B cell (primary cell): Measurements from ENCODE around the gene FARP1. TPM values are rescaled to one million over a fixed set of nuclear protein-coding genes. Genes with fewer than 3 reads are reported as not detected.

ENCODE experiments used
- ATAC-seq: fragments of 200-7000 bp; cut with Tn5 transposase; one replicate; pipeline ENCODE4 v1.10.0; 2021; ENCODE audit warnings: low read depth, mild to moderate bottlenecking, moderate number of reproducible peaks, moderate library complexity
- CTCF ChIA-PET: fragments of 350-600 bp; sonication (Branson Sonifier 250); formaldehyde crosslinking; loops from one replicate; lab custom pipeline; 2021; ENCODE audit warnings: antibody characterized with exemption, inconsistent platforms; lab: Charles Lee
- POLR2A ChIA-PET: fragments of 350-600 bp; sonication (Branson Sonifier 250); formaldehyde crosslinking; loops from one replicate; lab custom pipeline; 2021; ENCODE audit warnings: antibody characterized with exemption; lab: Charles Lee
- DNase-seq: peaks from one replicate; pipeline ENCODE4 v3.0.0; 2013
- H2AFZ ChIP-seq: 2 replicates; pipeline ENCODE4 v1.6.1; 2012; ENCODE audit warnings: mild to moderate bottlenecking, low read depth, low read length; ENCODE audit not compliant: insufficient read depth, poor library complexity, severe bottlenecking
- H3K27ac ChIP-seq, 2 donors: 1 replicate in 1 of 2; 2 replicates in 1 of 2; pipeline ENCODE4 v1.5.1; 2012 to 2013; ENCODE audit warnings: low read length in 2 of 2, mild to moderate bottlenecking in 2 of 2, moderate library complexity in 1 of 2
- H3K27me3 ChIP-seq, 4 experiments: fragments of 200-600 bp in 1 of 4; sonication (generic) in 1 of 4; replicated peaks in 1 of 4; 1 replicate in 2 of 4; 2 replicates in 2 of 4; pipeline versions ENCODE4 v1.6.1 to v1.7.0; 2013 to 2016; ENCODE audit warnings: low read length in 3 of 4, mild to moderate bottlenecking in 2 of 4, mixed read lengths in 1 of 4, moderate library complexity in 1 of 4; ENCODE audit not compliant: insufficient read depth in 4 of 4, control insufficient read depth in 3 of 4; ENCODE audit errors: control extremely low read depth in 1 of 4
- H3K36me3 ChIP-seq, 2 experiments: replicated peaks in 1 of 2; 1 replicate in 1 of 2; 2 replicates in 1 of 2; pipeline versions ENCODE4 v1.6.1 to v1.7.1; 2013; ENCODE audit warnings: low read length in 1 of 2; ENCODE audit not compliant: insufficient read depth in 2 of 2, control insufficient read depth in 1 of 2; ENCODE audit errors: control extremely low read depth in 1 of 2, extremely low read depth in 1 of 2
- H3K4me1 ChIP-seq, 2 donors: fragments of 200-600 bp in 1 of 2; sonication (generic) in 1 of 2; 1 replicate in 1 of 2; 2 replicates in 1 of 2; pipeline versions ENCODE4 v1.5.1 to v1.6.1; 2013 to 2017; ENCODE audit warnings: low read length in 2 of 2; ENCODE audit not compliant: control insufficient read depth in 2 of 2, insufficient read depth in 2 of 2
- H3K4me2 ChIP-seq: replicated peaks from 2 replicates; pipeline ENCODE3; 2012; ENCODE audit warnings: mild to moderate bottlenecking, low read depth, low read length; ENCODE audit not compliant: poor library complexity, severe bottlenecking
- H3K4me3 ChIP-seq, 5 experiments: fragments of 200-600 bp in 1 of 5; sonication (generic) in 1 of 5; 1 replicate in 3 of 5; 2 replicates in 2 of 5; pipeline versions ENCODE4 v1.5.1 to v1.7.0; 2011 to 2016; ENCODE audit warnings: low read length in 4 of 5, mild to moderate bottlenecking in 4 of 5, low read depth in 2 of 5, control low read depth in 1 of 5, moderate library complexity in 1 of 5; ENCODE audit not compliant: insufficient read depth in 1 of 5; ENCODE audit errors: control extremely low read depth in 1 of 5, extremely low read depth in 1 of 5
- H3K79me2 ChIP-seq: fragments of 200-600 bp; sonication (generic); one replicate; pipeline ENCODE4 v1.6.0; 2016; ENCODE audit warnings: low read length; ENCODE audit not compliant: control insufficient read depth, insufficient read depth
- H3K9ac ChIP-seq: fragments of 200-600 bp; sonication (generic); 2 replicates; pipeline ENCODE4 v1.6.1; 2017; ENCODE audit warnings: mild to moderate bottlenecking, low read length, moderate library complexity
- H3K9me3 ChIP-seq, 3 donors: one replicate each; pipeline versions ENCODE4 v1.6.1 to v1.7.1; 2013; ENCODE audit warnings: low read length in 2 of 3; ENCODE audit not compliant: control insufficient read depth in 2 of 3, insufficient read depth in 1 of 3; ENCODE audit errors: control extremely low read depth in 1 of 3
- H4K20me1 ChIP-seq: 2 replicates; pipeline ENCODE4 v1.6.0; 2012; ENCODE audit warnings: mild to moderate bottlenecking, low read length; ENCODE audit not compliant: insufficient read depth, control insufficient read depth, poor library complexity, severe bottlenecking
- H3K27ac Mint-ChIP-seq: one replicate; pipeline ENCODE4 v1.8.0; 2021; ENCODE audit warnings: mixed read lengths
- H3K27me3 Mint-ChIP-seq: one replicate; pipeline ENCODE4 v1.8.0; 2021; ENCODE audit warnings: mixed read lengths
- H3K4me1 Mint-ChIP-seq: one replicate; pipeline ENCODE4 v1.8.0; 2021; ENCODE audit warnings: mixed read lengths
- H3K4me3 Mint-ChIP-seq: one replicate; pipeline ENCODE4 v1.8.0; 2021; ENCODE audit warnings: mixed read lengths
- H3K9me3 Mint-ChIP-seq: one replicate; pipeline ENCODE4 v1.8.0; 2022; ENCODE audit warnings: mixed read lengths; ENCODE audit not compliant: insufficient read depth
- EZH2 ChIP-seq: IDR thresholded peaks from 2 replicates; pipeline ENCODE4 v1.6.1; 2012; ENCODE audit warnings: borderline replicate concordance, low read depth, mild to moderate bottlenecking, moderate library complexity, low read length; ENCODE audit not compliant: insufficient read depth, poor library complexity, severe bottlenecking
- WGBS: methylation state at CpG from one replicate; pipeline ENCODE4 v1.1.5; 2013; ENCODE audit warnings: missing lambda C conversion rate; ENCODE audit not compliant: insufficient coverage; 5-methylcytosine and 5-hydroxymethylcytosine counted together
- intact Hi-C: fragments of 100-400 bp; cut with micrococcal nuclease; formaldehyde crosslinking; loops from one replicate; pipeline ENCODE4 v1.10.0; 2022
- polyA plus RNA-seq: library from polyadenylated mRNA; depleted of rRNA; stranded (reverse); fragments of >200 nt; gene quantifications from 2 replicates; pipeline ENCODE4 v1.2.3, GENCODE V29; 2012
- total RNA-seq, 2 donors: library from RNA; stranded (reverse); fragments of 120-200 nt in 1 of 2; gene quantifications; 1 replicate in 1 of 2; 2 replicates in 1 of 2; pipeline versions ENCODE4 v1.2.3 to v1.2.4, GENCODE V29; 2013 to 2022
- TF ChIP-seq, protein P1 (sequence below): fragments of 200-600 bp; IDR thresholded peaks from one replicate; pipeline ENCODE4 v1.8.0; 2022; ENCODE audit warnings: antibody characterized with exemption, mild to moderate bottlenecking

The FARP1 gene
- total and polyA plus RNA-seq, 2 donors (not counting 1 experiment from before 2014, with no cell fraction given): 0.15 to 1.5 TPM

DNA sequence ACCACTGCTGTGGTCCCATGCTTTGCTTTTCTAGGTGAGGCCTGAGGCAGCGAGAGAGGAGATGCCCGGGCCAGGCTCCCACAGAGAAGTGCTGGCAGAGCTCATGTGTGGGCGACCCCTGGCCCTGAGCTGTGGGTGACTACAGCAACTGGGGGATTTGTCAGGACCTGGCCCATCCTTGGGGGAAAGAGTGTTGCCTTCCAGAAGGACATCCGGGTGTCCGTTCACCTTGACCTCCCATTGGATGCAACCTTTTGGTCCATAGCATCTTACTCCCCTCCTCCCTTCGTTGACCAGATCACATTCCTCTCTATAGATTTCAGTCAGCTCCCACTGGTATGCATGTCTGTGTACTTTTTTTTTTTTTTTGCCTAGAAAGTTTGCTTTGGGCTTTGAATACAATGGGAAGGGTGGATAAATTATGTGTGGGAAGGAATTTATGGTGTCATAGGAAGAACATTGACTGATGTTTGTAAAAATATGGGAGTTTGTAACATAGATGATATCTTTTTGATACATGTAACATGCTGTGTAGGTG lies 118.3 kb downstream of the FARP1 start:
- Histone ChIP-seq H3K27me3 (no peaks in the 10 kb centered on the region), H3K36me3 (no peaks in the 10 kb centered on the region), H3K4me3 (no peak overlapping the region), H3K27ac (no peak overlapping the region), H3K4me1 (no peaks in the 10 kb centered on the region), H2AFZ (no peak overlapping the region), H3K4me2 (no peak overlapping the region), H3K79me2 (no peaks in the 10 kb centered on the region), H3K9me3 (no peaks in the 10 kb centered on the region), H3K9ac (no peak overlapping the region), H4K20me1 (no peaks in the 10 kb centered on the region)
- TF ChIP-seq, protein P1, sequence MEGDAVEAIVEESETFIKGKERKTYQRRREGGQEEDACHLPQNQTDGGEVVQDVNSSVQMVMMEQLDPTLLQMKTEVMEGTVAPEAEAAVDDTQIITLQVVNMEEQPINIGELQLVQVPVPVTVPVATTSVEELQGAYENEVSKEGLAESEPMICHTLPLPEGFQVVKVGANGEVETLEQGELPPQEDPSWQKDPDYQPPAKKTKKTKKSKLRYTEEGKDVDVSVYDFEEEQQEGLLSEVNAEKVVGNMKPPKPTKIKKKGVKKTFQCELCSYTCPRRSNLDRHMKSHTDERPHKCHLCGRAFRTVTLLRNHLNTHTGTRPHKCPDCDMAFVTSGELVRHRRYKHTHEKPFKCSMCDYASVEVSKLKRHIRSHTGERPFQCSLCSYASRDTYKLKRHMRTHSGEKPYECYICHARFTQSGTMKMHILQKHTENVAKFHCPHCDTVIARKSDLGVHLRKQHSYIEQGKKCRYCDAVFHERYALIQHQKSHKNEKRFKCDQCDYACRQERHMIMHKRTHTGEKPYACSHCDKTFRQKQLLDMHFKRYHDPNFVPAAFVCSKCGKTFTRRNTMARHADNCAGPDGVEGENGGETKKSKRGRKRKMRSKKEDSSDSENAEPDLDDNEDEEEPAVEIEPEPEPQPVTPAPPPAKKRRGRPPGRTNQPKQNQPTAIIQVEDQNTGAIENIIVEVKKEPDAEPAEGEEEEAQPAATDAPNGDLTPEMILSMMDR: no peak
- TF ChIP-seq EZH2: no peak
- ATAC-seq (no peak), DNase-seq (no peak)
- H3K27ac Mint-ChIP-seq: no peak overlapping the region
- no peak overlapping the region for H3K4me3 Mint-ChIP-seq
- ChIA-PET POLR2A (no interaction called here), CTCF (no interaction called here)
- no peaks in the 10 kb centered on the region for H3K27me3 Mint-ChIP-seq
- WGBS: 93% methylated on average over 5 of the region's 6 CpGs
- H3K9me3 Mint-ChIP-seq: no peaks in the 10 kb centered on the region
- intact Hi-C loops: no loop called here
- no peaks in the 10 kb centered on the region for H3K4me1 Mint-ChIP-seq

DNA sequence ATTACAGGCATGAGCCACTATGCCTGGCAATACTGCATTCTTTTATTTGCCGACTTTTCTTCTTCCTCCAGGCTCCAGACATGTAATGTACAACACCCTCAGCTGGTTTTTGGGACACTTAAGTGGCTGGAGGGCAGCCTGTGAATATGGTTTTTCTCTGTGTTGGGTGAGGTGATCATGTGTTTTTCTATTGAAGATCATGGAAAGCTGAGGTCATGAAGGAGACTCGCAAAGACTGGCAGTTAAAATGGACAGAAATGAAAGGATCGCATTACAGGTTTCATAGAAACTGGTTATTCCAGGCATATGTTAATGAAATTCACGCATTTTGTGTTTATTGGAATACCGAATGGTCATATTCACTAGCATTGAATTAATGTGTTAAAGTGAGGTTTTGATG lies 119.4 kb downstream of the FARP1 start:
- no peaks in the 10 kb centered on the region for H3K4me1 Mint-ChIP-seq
- ATAC-seq (no peak), DNase-seq (no peak)
- ChIA-PET CTCF (no interaction called here), POLR2A (no interaction called here)
- intact Hi-C loops: no loop called here
- no peak for TF ChIP-seq EZH2
- TF ChIP-seq, protein P1: no peak
- no peak overlapping the region for H3K27ac Mint-ChIP-seq
- WGBS: 100% methylated on average over 2 of the region's 5 CpGs
- no peaks in the 10 kb centered on the region for H3K9me3 Mint-ChIP-seq
- no peak overlapping the region for H3K4me3 Mint-ChIP-seq
- Histone ChIP-seq H3K9me3 (no peaks in the 10 kb centered on the region), H4K20me1 (no peaks in the 10 kb centered on the region), H3K36me3 (no peaks in the 10 kb centered on the region), H3K4me2 (no peak overlapping the region), H2AFZ (no peak overlapping the region), H3K9ac (no peak overlapping the region), H3K4me1 (no peaks in the 10 kb centered on the region), H3K4me3 (no peak overlapping the region), H3K79me2 (no peaks in the 10 kb centered on the region), H3K27me3 (no peaks in the 10 kb centered on the region), H3K27ac (no peak overlapping the region)
- no peaks in the 10 kb centered on the region for H3K27me3 Mint-ChIP-seq
